ENCODE measurements around the gene SHMT2. TPM values are rescaled to one million over a fixed set of nuclear protein-coding genes. Genes with fewer than 3 reads are reported as not detected.

Gene SHMT2
- total RNA-seq, 1 donor from 2014 or later = 126 TPM

DNA sequence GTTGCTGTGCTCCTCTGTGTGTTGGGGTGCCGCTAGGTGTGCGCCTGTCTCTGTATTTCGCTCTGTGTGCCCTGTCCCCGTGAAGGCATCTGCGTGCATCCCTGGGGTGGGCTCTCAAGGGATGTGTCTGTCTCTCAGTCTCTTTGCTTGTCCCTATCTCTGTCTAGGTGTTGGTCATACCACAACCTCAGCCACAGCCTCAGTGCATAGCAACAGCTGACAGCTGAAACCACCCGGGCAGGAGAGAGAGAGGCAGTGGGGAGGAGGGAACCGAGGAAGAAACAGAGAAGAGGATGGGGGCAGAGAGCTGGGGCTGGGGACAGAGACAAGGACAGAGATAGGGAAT lies 13.9 kb upstream of the SHMT2 start:
- ATAC-seq = peak; percentile 1

DNA sequence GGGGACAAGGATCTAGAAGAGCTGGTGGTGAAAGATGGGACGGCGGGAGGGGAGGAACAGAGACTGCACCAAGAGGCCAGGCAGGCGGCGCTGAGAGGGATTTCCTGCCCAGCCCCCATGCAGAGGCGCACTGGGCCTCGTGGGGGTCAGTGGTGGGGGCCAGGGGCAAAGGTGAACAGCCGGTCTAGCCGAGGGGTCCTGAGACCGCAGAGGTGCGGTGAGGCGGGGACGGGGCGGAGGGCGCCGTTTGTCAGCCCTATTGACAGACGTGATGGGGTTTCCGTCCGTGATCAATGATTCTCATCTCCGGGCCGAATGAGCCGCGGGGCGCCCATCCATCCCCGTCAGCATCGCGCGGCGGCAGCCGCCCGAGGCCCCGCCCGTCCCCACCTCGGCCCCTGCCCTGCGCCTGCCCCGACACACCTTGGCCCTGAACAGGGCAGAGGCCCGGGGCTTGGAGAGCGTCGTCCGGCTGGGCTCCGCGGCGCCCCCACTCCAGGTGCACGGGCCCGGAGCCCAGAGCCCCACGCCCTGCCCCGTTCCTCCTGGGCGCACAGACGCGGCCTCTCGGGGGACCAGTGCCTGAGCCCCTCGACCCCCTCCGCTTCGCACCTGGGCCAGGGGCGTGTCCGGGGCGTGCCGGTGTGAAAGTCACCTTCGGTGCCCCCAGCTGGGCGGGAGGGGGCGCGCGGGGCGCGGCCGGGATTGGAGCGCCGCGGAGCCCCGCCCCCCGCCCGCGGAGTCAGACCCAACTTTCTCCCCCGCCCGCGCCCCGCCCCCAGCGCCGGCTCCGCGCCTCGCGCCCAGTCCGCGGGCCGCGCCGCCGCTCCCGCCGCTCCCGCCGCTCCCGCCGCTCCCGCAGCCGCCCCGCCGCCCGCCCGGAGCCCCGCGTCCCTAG lies 13.2 kb upstream of the SHMT2 start, which contains the start of gene NXPH4:
Gene NXPH4, plus strand, starts transcription at position 781 of the 898 bp plus-strand sequence. CDS start 176 bp downstream, outside the sequence.
- ATAC-seq = peak; percentile 11

DNA sequence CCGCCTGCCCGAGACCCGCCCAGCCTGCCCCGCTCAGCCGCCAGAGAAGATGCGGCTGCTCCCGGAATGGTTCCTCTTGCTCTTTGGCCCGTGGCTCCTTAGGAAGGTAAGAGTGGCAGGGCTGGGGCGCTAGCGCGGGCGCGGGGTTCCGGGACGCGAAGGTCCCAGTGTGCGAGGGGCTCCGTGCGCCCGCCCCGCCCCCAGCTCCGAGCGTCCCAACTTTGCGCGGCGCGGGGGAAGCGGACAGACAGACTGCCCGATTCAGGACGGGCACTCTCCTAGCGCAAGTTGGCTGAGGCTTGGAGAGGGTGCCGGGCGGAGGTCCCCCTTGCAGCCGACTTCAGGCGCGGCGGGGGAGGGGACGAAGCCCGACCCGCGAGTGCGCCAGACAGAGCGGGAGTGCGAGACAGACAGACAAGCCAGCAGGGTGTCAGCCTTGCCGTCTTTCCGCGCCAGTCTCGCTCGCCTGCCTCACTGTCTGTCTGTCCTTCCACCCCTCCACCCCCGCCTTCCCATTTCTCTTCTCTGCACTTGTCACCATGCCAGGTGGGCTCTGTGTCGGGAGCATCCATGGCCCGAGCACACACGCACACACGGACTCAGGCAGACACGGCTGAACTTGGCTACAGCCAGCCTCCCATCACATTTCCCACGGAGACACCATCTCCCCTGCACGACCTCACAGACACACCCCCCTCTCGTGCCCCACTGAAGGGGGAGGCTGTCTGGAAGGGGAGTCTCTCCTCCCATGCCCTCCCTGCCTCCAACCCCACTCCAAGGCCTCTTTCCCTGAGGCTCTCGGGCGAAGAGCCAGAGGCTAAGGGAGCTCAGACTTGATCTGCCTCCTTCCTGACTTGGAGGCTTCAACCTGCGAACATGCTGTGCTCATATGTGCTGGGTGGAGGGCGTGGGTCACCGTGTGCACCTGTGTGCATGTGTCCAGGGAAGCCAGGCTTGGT lies 12.3 kb upstream of the SHMT2 start:
- ATAC-seq = no peak

DNA sequence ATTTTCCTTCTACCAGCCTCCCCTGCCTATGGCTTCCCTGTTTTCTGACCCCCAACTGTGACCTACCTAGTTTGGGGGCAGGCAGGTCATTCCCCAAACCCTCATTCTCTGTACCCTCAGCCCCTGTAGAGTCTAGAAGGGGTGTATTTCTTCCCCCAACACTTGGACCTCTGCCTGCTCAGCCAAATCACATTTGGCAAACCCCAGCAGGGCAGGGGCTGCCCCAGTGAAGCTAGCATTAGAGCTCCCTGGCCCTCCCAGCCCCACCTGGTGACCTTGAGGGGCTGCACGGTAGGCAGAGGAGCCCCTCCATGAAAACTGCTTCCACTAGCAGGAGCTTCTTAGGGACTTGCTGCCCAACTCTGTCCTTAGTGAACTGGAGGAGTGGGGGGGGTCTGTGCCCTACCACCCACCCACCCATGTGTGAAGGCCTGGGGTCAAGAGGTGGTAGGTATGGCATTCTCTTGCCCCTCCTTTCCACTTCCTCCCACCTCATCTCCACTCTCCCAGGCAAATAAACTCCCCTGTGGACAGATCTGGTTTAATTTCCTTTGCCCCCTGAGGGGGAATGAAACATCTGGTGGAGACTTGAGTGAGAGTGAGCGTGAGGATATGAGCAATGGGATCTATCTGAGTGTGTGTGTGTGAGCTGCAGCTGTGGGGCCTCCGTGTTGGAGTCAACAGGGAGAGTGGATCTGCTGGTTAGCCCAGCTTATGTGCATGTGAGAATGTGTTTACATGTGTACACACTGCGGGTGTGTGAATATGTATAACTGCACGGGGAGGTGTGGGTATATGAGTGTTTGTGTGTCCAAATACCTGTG lies 11.3 kb upstream of the SHMT2 start:
- ATAC-seq = peak; percentile 32

DNA sequence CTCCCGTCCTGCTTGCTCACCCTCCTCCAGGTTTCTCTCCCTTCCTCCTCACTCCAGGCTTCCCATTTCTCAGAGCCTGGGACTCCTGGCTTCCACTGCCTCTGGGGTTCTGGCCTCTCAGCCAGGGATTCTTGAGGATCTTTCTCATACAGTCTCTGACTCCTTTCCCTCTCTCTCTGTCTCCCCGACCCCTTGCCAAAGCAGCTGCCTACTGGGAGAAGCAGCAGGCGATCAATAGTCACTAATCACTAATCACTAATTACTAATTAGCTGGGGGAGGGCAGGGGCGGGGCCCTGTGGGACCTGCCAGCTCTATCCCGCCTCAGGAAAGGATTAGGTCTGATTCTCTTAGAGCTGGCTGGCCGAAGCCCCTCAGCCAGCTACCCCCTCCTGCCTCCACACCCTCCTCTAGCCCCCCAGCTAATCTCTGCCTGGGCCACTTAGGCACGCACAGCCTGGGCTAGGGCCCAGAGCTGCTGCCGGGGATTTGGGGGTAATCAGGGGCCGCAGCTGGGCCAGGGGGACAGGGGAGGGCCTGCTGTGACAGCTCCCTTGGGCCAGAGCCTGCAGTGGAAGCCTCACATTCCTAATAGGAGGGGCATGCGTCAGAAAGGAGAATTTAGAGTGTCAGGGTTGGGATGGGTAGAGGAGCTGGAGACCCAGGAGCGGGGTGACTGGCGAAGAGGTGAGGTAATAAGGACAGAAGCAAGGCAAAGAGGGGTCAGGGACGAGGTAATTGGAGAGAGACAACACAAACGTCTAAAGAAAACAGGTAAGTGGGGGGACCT lies 10.1 kb upstream of the SHMT2 start:
- no peak for ATAC-seq

DNA sequence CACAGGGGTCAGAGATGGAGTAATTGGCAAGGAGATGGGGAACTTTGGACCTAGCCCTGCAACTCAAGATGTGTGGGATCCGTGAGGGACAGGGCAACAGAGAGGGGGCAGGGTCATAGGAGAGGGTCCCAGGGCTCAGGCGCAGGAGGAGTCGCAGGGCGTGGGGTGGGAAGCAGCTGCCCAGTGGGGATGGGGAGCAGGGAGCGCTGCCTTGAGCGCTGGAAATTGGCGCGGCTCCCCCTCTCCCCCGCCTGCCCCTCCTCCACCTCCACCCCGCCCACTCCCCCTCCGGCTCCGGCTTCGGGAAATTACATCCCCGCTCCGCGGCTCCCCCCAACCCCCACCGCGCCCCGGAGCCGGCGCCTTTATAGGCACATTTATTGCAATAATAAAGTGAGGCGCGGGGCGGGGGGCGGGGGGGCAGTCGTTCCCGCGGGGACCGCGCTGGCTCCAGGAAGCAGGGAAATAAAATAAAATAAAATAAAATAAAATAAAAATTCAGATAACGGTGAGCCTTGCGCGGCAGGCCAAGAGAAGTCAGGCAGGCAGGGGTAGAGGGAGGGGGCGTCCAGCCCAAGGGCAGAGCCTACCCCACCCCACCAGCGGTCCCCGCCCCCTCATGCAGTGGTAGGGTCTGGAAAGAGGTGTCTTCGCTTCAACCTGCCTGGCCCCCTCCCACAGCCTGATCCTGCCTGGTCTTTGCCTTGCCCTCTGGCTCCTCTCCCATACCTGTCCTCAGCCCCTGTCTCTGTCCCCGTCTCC lies 9.3 kb upstream of the SHMT2 start:
- no peak for ATAC-seq

DNA sequence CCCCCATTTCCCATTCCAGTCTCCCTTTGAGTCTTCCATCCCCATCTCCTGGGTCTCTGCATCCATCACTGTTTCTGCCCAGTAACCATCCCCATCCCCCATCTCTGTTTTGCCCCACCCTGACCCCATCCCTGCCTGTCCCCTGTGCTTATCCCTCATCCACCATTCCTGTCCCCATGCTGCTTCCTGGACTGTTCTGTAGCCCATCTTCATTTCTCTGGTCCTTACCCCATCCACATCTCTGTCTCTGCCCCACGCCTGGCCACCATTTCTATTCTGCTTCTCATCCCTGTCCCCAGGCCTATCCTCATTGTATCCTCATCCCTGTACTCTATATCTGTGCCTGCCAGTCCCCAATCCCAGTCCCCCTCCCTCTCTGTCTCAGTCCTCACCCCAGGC lies 8.7 kb upstream of the SHMT2 start:
- no peak for ATAC-seq

DNA sequence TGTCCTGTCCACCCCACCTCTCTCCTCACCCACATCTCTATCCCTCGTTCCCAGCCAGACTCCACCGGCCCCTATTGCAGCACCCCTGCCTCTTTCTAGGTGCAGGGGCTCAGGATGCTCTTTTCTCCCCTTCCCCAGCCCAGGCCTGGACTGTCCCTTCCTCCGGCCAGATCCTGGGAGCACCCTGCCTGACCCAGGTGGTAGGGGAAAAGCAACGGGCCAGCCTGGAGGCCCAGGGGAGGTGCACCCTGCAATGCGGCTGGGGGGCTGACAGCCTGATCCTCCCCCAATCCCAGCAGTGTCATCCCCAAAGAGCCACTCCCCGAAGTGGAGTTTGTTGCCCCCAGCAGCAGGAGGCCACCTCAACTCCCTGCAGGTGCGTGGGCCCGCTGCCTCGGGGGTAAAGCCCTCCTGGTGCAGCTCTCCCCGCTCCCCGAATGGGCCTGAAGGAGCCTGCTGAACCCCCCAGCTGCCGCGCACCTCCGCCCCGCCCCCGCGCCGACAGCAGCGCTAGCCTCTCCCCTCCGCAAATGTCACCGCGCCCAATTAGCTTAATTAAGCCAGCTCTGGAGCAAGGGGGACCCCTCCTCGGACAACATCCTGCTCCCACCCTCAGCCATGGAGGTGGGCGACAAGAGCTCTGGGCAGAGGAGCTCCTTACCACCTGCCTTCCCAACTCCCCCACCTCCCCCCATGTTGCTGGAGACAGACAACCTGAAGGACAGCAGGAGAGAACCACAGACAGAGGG lies 8.2 kb upstream of the SHMT2 start:
- no peak for ATAC-seq

DNA sequence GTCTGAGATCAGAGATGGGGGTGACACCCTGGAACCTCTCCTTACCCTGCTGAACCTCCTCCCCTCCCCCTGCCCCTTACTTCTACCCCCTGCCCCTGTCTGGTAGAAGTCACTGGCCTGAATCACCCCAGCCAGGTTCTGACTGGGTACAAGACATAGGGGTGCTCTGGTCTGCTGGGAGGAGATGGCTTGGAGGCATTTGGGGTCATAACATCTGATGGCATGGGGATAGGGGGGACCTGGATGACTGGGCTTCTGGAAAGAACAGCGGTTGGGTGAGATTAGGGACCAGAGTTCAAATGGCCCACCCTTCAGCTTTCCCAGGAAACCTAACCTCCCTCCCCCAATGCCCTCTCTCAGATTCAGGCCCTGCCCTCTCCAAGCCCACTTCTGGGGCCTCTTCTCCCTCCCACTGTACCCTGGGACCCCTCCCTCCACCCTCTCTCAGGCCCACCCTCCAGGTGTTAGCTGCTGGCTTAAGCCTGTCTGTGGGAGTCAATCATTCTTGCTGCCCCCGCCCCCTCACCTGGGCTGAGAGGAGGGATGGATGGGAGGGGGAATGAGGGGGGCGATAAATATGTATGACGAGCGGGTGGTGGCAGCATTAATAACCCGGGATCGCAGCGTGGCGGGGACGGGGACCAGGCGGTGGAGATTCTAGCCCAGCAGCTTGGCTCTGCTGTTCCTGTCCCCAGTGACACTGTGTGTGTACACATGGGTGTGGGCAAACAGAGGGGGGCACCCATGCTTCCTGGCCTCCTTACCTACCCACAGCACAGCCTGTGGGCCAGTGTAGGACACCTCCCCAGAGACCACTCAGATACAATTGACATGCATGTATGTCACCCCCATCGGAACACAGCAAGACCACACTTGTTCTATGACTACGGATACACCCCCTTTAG lies 7.0 kb upstream of the SHMT2 start:
- no peak for ATAC-seq

DNA sequence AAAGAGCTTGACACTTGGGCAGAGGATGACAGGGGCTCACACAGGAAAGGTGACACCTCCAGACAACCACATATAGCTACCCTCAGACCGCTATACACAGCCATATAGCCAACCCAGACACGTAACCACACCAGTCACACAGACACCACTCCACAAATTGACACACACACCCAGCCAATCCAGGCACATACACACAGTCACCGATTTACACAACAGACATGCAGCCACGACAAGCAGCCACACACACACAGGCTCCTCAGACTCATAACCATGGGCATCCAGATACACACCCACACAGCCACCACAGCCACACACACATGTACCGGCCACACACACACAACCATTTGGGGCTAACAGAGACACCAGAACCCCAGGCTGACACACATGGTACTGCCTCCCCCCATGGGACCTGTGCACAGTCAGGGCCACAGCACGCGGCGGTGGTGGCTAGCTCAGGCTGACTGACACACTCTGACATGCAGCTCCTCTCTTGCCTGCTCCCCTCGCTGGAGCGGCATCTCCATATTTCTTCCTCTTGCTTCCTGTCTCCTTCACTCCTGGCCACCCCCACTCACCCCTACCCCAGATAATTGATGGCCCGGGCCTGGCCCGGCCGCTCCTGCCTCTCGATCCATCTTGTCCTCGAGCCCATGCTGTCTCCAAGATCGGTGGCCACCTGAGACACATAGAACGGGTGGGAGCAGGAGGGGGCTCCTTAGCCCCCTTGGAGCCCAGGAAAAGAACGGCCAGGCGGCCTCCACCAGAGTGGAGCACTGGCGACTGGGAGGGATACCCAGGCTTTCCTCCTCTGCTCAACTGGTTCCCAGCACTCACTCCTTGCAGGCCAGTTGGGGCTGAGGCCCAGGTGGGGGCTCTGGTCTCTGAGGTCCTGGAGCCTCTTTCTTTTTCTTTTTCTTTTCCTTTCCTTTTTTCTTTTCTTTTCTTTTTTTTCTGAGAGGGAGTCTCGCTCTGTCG lies 6.0 kb upstream of the SHMT2 start:
- no peak for ATAC-seq

DNA sequence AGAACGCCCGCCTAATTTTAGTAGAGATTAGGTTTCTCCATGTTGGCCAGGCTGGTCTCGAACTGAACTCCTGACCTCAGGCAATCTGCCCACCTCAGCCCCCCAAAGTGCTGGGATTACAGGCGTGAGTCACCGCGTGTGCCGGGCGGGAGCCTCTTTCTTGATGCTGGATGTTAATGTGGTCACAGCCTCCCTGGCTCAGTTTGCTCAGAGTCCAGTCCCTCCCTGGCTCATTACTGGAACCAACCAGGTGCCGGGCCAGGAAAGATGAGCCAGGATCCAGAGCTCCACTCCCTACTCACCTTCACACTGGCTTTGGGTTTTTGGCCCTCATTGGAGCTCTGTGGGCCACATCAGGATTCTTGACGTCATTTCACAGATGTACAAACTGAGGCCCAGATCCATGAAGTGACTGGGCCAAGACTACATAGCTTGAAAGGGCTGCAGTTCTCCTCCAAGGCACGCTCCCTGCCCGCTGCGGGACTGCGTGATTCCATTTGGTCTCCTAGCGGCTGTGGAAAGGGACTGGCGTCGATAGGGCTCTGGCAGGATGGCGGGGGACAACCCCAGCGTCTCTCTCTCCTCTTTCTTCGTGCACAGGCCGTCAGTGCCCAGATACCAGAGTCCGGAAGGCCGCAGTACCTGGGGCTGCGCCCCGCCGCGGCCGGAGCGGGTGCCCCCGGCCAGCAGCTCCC lies 5.1 kb upstream of the SHMT2 start:
- ATAC-seq = no peak

DNA sequence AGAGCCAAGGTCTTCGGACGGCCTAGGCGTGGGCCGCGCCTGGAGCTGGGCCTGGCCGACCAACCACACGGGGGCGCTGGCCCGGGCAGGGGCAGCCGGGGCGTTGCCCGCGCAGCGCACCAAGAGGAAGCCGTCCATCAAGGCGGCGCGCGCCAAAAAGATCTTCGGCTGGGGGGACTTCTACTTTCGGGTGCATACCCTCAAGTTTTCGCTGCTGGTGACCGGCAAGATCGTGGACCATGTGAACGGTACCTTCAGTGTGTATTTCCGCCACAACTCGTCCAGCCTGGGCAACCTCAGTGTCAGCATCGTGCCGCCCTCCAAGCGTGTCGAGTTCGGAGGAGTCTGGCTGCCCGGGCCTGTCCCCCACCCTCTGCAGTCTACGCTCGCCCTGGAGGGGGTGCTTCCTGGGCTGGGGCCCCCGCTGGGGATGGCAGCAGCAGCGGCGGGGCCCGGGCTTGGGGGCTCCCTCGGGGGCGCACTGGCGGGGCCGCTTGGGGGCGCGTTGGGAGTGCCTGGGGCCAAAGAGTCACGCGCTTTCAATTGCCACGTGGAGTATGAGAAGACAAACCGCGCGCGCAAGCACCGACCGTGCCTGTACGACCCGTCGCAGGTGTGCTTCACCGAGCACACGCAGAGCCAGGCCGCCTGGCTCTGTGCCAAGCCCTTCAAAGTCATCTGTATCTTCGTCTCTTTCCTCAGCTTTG lies 4.4 kb upstream of the SHMT2 start:
- peak; percentile 24 for ATAC-seq

DNA sequence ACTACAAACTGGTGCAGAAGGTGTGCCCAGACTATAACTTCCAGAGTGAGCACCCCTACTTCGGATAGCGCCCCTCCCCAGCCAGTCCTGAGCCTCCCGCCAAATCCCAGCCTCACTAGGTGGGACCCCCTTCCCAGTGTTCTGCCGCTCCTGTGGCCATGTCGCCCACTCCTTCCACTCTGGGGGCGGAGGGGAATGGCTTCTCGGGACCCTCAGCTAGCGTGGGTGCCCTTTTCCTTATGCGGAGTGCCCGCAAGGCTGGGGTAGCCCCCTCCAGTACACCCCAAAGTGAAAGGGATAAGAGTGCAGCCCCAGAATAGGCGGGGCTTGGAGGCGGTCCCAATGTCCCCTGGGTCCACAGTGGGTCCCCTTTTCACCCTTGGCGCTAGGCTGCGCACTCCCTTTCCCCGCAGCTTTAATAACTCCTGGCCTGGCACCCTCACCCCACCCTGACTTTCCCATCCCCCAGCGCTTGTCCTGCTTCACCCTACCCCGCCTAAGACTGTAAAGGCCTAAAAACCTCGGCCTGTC lies 3.8 kb upstream of the SHMT2 start:
- ATAC-seq = no peak

DNA sequence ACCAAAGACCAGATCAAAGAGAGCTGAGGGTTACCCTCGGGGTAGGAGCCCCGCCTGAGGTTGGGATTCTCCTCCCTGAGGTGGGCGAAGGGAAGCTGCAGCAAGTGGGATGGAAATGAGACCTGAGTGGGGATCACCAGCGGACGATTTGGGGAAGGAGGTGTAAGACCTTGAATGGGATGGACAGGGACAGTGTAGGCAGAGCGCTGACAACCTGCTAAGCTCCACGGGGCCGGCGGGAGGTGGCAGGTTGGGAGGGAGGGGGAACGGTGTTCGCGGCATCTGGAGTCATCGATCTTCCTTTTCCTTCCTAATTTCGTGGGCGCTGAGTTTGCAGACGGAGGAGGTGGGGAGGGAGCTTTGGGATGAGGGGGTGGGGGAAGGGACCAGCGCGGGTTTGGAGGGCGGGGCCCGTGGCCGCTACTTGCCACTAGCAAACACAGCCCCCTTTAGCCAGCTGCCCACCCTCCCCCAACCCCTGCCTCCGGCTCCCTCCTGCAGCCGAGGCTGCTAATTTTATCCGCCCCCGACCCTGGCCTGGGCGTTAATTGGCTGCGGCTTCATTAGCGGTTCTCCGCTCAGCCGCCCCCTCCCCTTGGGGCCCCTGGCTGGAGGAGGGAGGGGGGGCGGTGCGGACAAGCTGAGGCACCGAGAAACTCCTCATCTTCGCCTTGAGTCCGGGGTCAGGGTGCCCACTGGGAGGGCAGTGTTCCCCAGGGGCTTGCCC lies 2.8 kb upstream of the SHMT2 start:
- ATAC-seq = no peak

All from esophagus mucosa (tissue), 1 donor.